GM19463 (cell line): ENCODE data around the gene MS4A14.
"Not testable (repeated sequence)": the region's sequence is repeated elsewhere in the genome, so short reads cannot be mapped to it uniquely, and the experiment has no call there.

Experiments
- ATAC-seq: cut with Tn5 transposase; IDR thresholded peaks from one replicate; pipeline ENCODE4 v1.9.1; 2021; ENCODE audit warnings: mild to moderate bottlenecking, moderate library complexity; ENCODE audit not compliant: unreplicated experiment

Gene MS4A14

GRCh38 chr11:60396382-60396781 is at the start of gene MS4A14:
TSS of gene MS4A14 (plus strand) at chr11:60396459. CDS start at chr11:60396579, 120 bp downstream.
- no peak for ATAC-seq

- peak; percentile 66 for ATAC-seq
Observed at GRCh38 chr11:60347084-60347797, 49.0 kb upstream of the MS4A14 start.

GRCh38 chr11:60348116-60348515 is 48.1 kb upstream of the MS4A14 start:
- ATAC-seq = no peak

GRCh38 chr11:60349990-60350389 is 46.3 kb upstream of the MS4A14 start:
- ATAC-seq = no peak

GRCh38 chr11:60357771-60358170 is 38.5 kb upstream of the MS4A14 start:
- ATAC-seq = no peak

- no peak for ATAC-seq
Observed at GRCh38 chr11:60360621-60361020, 35.6 kb upstream of the MS4A14 start.

GRCh38 chr11:60362241-60362640 is 34.0 kb upstream of the MS4A14 start:
- ATAC-seq = no peak

- ATAC-seq = peak; percentile 53
Observed at GRCh38 chr11:60363542-60364470, 32.5 kb upstream of the MS4A14 start.

GRCh38 chr11:60366262-60366904 is 29.9 kb upstream of the MS4A14 start:
- ATAC-seq = not testable (repeated sequence)

- ATAC-seq = peak; percentile 84
Observed at GRCh38 chr11:60367009-60367408, 29.2 kb upstream of the MS4A14 start.

GRCh38 chr11:60367896-60368295 is 28.4 kb upstream of the MS4A14 start:
- no peak for ATAC-seq

GRCh38 chr11:60370252-60370810 is 25.9 kb upstream of the MS4A14 start:
- ATAC-seq = no peak

- ATAC-seq = no peak
Observed at GRCh38 chr11:60370811-60371298, 25.4 kb upstream of the MS4A14 start.

- no peak for ATAC-seq
Observed at GRCh38 chr11:60371386-60371785, 24.9 kb upstream of the MS4A14 start.

GRCh38 chr11:60371854-60372253 is 24.4 kb upstream of the MS4A14 start:
- ATAC-seq = no peak

GRCh38 chr11:60372767-60373166 is 23.5 kb upstream of the MS4A14 start:
- no peak for ATAC-seq

- ATAC-seq = no peak
Observed at GRCh38 chr11:60375316-60375715, 20.9 kb upstream of the MS4A14 start.

- no peak for ATAC-seq
Observed at GRCh38 chr11:60376601-60377000, 19.7 kb upstream of the MS4A14 start.

- ATAC-seq = no peak
Observed at GRCh38 chr11:60377401-60378136, 18.7 kb upstream of the MS4A14 start.

GRCh38 chr11:60378354-60378753 is 17.9 kb upstream of the MS4A14 start, which contains the start of gene MS4A7:
TSS of gene MS4A7 (plus strand) at chr11:60378532. CDS start at chr11:60383142, 4,610 bp downstream.
- peak; percentile 93 for ATAC-seq
